ENCODE data around the gene WSCD2.

Gene WSCD2

DNA sequence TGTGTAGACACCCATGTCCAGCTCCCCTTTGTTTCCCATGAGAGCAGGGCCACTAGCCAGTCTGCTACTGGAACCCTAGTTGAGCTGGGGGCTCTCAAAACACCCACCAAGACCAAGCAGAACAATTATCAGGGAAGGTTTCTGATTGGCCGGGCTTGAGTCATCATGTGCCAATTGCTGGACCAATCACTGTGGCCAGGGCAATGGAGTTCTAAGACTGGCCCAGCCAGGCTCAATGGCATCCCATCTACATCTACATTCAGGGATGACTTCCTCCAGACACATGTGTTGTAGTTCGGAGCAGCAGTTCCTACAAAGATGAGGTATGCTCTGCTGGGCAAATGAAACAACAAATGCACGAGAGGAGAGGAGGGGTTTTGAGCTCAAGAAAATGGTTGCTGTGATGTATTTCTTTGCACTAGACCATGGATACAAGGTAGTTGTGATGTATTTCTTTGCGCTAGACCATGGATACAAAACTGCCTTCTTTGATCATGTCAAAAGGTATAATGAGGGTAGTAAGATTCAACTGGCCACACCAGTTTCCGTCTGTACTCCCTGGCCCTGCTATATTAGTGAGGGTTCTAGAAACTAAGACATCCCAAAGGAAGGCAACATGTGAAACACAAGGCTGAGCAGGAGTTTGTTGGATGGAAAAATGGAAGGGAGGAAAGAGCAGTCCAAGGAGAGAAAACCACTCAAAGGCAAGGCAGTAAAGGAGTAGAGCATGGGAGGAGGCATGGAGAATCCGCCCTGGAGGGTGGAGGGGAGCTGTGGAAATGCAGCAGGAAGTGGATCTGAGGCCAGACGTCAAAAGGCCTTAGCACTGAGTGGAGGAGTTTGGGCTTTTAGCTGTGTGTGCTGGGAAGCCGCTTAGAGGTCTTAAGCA, 8.9 kb upstream of the WSCD2 start:
- Histone ChIP-seq H3K9me3 (ENCODE audit: control insufficient read depth, low read length) (no peaks in the 10 kb centered on the region), H3K36me3 (ENCODE audit: control insufficient read depth, insufficient read depth, low read length) (no peaks in the 10 kb centered on the region), H3K27ac (ENCODE audit: low read depth, low read length, severe bottlenecking) (no peak overlapping the region), H3K4me1 (ENCODE audit: control insufficient read depth, insufficient read depth, low read length, poor library complexity, severe bottlenecking) (no peaks in the 10 kb centered on the region), H3K4me3 (ENCODE audit: extremely low read depth, insufficient read depth, low read length, poor library complexity, severe bottlenecking) (no peak overlapping the region)
- WGBS, 2 experiments (ENCODE audit: insufficient coverage in 2 of 2): 87 to 95% methylated on average over 7 to 8 of the region's 8 CpGs

- Histone ChIP-seq H3K27ac (ENCODE audit: low read depth, low read length, severe bottlenecking) (no peak overlapping the region), H3K36me3 (ENCODE audit: control insufficient read depth, insufficient read depth, low read length) (no peaks in the 10 kb centered on the region), H3K9me3 (ENCODE audit: control insufficient read depth, low read length) (no peaks in the 10 kb centered on the region), H3K4me1 (ENCODE audit: control insufficient read depth, insufficient read depth, low read length, poor library complexity, severe bottlenecking) (no peaks in the 10 kb centered on the region), H3K4me3 (ENCODE audit: extremely low read depth, insufficient read depth, low read length, poor library complexity, severe bottlenecking) (no peak overlapping the region)
- 89 to 91% methylated on average over 6 of the region's 6 CpGs for WGBS, 2 experiments (ENCODE audit: insufficient coverage in 2 of 2)
These were observed 8.3 kb upstream of the WSCD2 start for GRCh38 chr12:108120863-108121165.

DNA sequence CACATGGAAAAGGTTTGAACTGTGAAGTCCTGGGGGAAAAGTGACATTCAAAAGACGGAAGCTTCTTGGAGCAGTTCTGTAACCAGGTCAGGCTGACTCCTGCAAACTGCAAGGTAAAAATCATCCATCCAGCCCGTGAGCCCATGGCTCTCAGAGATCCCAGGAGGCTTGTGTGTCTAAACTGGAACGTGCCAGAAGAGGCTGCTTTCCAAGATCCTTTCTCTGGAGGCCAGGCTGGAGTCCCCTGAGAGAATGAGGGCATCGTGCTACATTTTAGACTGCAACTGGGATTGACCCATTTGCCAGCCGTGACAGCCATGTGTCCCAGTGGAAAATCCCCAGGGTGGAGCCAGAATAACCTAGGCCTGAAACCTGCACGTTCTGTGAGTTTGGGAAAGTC, 7.8 kb upstream of the WSCD2 start:
- Histone ChIP-seq H3K9me3 (ENCODE audit: control insufficient read depth, low read length) (no peaks in the 10 kb centered on the region), H3K4me1 (ENCODE audit: control insufficient read depth, insufficient read depth, low read length, poor library complexity, severe bottlenecking) (no peaks in the 10 kb centered on the region), H3K27ac (ENCODE audit: low read depth, low read length, severe bottlenecking) (no peak overlapping the region), H3K4me3 (ENCODE audit: extremely low read depth, insufficient read depth, low read length, poor library complexity, severe bottlenecking) (no peak overlapping the region), H3K36me3 (ENCODE audit: control insufficient read depth, insufficient read depth, low read length) (no peaks in the 10 kb centered on the region)
- WGBS, 2 experiments (ENCODE audit: insufficient coverage in 2 of 2): 88 to 90% methylated on average over 6 of the region's 6 CpGs

GRCh38 chr12:108121728-108122471, 7.2 kb upstream of the WSCD2 start:
- Histone ChIP-seq H3K9me3 (ENCODE audit: control insufficient read depth, low read length) (no peaks in the 10 kb centered on the region), H3K27ac (ENCODE audit: low read depth, low read length, severe bottlenecking) (no peak overlapping the region), H3K36me3 (ENCODE audit: control insufficient read depth, insufficient read depth, low read length) (no peaks in the 10 kb centered on the region), H3K4me1 (ENCODE audit: control insufficient read depth, insufficient read depth, low read length, poor library complexity, severe bottlenecking) (no peaks in the 10 kb centered on the region), H3K4me3 (ENCODE audit: extremely low read depth, insufficient read depth, low read length, poor library complexity, severe bottlenecking) (no peak overlapping the region)
- WGBS, 2 experiments (ENCODE audit: insufficient coverage in 2 of 2): 85 to 100% methylated on average over 1 to 2 of the region's 2 CpGs

DNA sequence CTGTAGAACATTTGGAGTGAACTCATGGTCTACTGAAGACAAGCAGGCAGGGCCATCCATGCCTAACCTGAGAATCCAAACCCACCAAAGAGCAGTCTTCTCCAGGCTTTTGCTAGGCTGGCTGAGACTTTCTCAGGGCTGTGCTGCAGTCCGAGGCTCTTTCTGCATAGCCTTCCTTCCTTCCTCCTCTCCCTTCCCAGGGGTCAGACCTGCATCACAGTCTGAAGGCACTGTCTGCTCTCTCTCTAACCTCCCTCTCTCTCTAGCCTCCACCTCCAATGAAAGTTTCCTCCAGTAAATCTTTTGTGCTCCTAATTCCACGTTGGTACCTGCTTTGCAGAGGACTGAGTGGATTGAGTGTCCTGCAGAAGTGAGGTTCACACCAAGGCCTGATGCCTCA, 6.4 kb upstream of the WSCD2 start:
- Histone ChIP-seq H3K36me3 (ENCODE audit: control insufficient read depth, insufficient read depth, low read length) (no peaks in the 10 kb centered on the region), H3K9me3 (ENCODE audit: control insufficient read depth, low read length) (no peaks in the 10 kb centered on the region), H3K27ac (ENCODE audit: low read depth, low read length, severe bottlenecking) (no peak overlapping the region), H3K4me1 (ENCODE audit: control insufficient read depth, insufficient read depth, low read length, poor library complexity, severe bottlenecking) (no peaks in the 10 kb centered on the region), H3K4me3 (ENCODE audit: extremely low read depth, insufficient read depth, low read length, poor library complexity, severe bottlenecking) (no peak overlapping the region)
- WGBS, 2 experiments (ENCODE audit: insufficient coverage in 2 of 2): 68 to 74% methylated on average over 2 of the region's 2 CpGs

DNA sequence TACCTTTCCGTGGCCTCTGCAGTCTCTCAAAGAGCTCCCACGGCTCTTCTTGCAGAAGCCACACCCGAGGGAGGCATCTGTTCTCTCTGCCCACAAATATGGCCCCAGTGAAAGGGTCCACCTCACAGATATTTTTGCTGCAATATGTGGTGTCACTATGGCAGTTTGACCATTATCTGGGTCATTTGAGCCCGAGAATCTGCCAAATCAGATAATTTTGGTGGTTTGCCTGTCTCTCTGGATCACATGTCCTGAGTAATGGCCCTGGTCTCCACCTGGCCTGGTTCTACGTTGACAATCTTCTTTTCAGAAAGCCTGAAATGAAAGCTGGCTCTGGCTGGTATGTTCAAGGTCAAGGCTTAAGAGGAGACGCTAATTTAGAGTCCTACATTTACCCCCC, 5.7 kb upstream of the WSCD2 start:
- no peaks in the 10 kb centered on the region for H3K4me1 ChIP-seq (ENCODE audit: control insufficient read depth, insufficient read depth, low read length, poor library complexity, severe bottlenecking)
- H3K9me3 ChIP-seq (ENCODE audit: control insufficient read depth, low read length): no peaks in the 10 kb centered on the region
- no peak overlapping the region for H3K27ac ChIP-seq (ENCODE audit: low read depth, low read length, severe bottlenecking)
- 94 to 95% methylated on average over 5 of the region's 6 CpGs for WGBS, 2 experiments (ENCODE audit: insufficient coverage in 2 of 2)
- no peaks in the 10 kb centered on the region for H3K36me3 ChIP-seq (ENCODE audit: control insufficient read depth, insufficient read depth, low read length)
- H3K4me3 ChIP-seq (ENCODE audit: extremely low read depth, insufficient read depth, low read length, poor library complexity, severe bottlenecking): no peak overlapping the region

DNA sequence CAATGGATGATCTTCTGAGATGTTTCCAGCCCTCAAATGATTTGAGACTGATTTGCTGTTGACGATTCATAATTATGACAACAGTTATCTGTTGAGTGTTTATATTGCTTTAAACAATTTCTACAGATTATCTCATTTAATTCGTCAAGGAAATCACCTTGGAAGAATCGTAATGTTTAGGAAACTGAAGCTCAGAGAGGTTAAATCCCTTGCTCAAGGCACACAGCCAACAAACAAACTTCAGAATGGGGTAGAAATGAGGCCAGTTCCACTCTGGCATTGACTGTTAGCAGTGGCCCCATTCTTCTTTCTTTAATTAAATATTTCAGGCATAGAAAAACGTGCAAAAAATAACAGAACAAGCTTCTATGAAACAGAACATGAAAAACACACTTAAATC, 4.0 kb upstream of the WSCD2 start:
- peaks cover 4% of the 10 kb centered on the region for H3K4me1 ChIP-seq (ENCODE audit: control insufficient read depth, insufficient read depth, low read length, poor library complexity, severe bottlenecking)
- no peak overlapping the region for H3K27ac ChIP-seq (ENCODE audit: low read depth, low read length, severe bottlenecking)
- 40 to 63% methylated on average over 1 to 3 of the region's 4 CpGs for WGBS, 2 experiments (ENCODE audit: insufficient coverage in 2 of 2)
- no peak overlapping the region for H3K4me3 ChIP-seq (ENCODE audit: extremely low read depth, insufficient read depth, low read length, poor library complexity, severe bottlenecking)
- no peaks in the 10 kb centered on the region for H3K36me3 ChIP-seq (ENCODE audit: control insufficient read depth, insufficient read depth, low read length)
- no peaks in the 10 kb centered on the region for H3K9me3 ChIP-seq (ENCODE audit: control insufficient read depth, low read length)

- Histone ChIP-seq H3K4me1 (ENCODE audit: control insufficient read depth, insufficient read depth, low read length, poor library complexity, severe bottlenecking) (peaks cover 4% of the 10 kb centered on the region), H3K4me3 (ENCODE audit: extremely low read depth, insufficient read depth, low read length, poor library complexity, severe bottlenecking) (no peak overlapping the region), H3K9me3 (ENCODE audit: control insufficient read depth, low read length) (no peaks in the 10 kb centered on the region), H3K27ac (ENCODE audit: low read depth, low read length, severe bottlenecking) (no peak overlapping the region), H3K36me3 (ENCODE audit: control insufficient read depth, insufficient read depth, low read length) (no peaks in the 10 kb centered on the region)
- 83% methylated on average over 1 of the region's 1 CpG; no CpG with 5 or more reads in 1 of the 2 experiments for WGBS, 2 experiments (ENCODE audit: insufficient coverage in 2 of 2)
These were observed 2.9 kb upstream of the WSCD2 start for GRCh38 chr12:108126212-108126611.

- Histone ChIP-seq H3K9me3 (ENCODE audit: control insufficient read depth, low read length) (no peaks in the 10 kb centered on the region), H3K4me3 (ENCODE audit: extremely low read depth, insufficient read depth, low read length, poor library complexity, severe bottlenecking) (no peak overlapping the region), H3K36me3 (ENCODE audit: control insufficient read depth, insufficient read depth, low read length) (no peaks in the 10 kb centered on the region), H3K4me1 (ENCODE audit: control insufficient read depth, insufficient read depth, low read length, poor library complexity, severe bottlenecking) (peaks cover 4% of the 10 kb centered on the region), H3K27ac (ENCODE audit: low read depth, low read length, severe bottlenecking) (no peak overlapping the region)
- WGBS, 2 experiments (ENCODE audit: insufficient coverage in 2 of 2): 88 to 100% methylated on average over 1 of the region's 10 CpGs
These were observed 2.0 kb upstream of the WSCD2 start for GRCh38 chr12:108126990-108127501.

- Histone ChIP-seq H3K9me3 (ENCODE audit: control insufficient read depth, low read length) (no peaks in the 10 kb centered on the region), H3K4me1 (ENCODE audit: control insufficient read depth, insufficient read depth, low read length, poor library complexity, severe bottlenecking) (peaks cover 4% of the 10 kb centered on the region), H3K4me3 (ENCODE audit: extremely low read depth, insufficient read depth, low read length, poor library complexity, severe bottlenecking) (no peak overlapping the region), H3K27ac (ENCODE audit: low read depth, low read length, severe bottlenecking) (no peak overlapping the region), H3K36me3 (ENCODE audit: control insufficient read depth, insufficient read depth, low read length) (no peaks in the 10 kb centered on the region)
- 70% methylated on average over 1 of the region's 3 CpGs; no CpG with 5 or more reads in 1 of the 2 experiments for whole genome bisulfite sequencing, 2 experiments (ENCODE audit: insufficient coverage in 2 of 2)
These were observed 1.4 kb upstream of the WSCD2 start for GRCh38 chr12:108127654-108128053.
